Stimulated activated CD8-positive, alpha-beta memory T cell treated with anti-CD3 and anti-CD28 coated beads, Interleukin-4, amount 100 ng/mL, for 4 hours (primary cell): ENCODE results near the gene ZNF488.
"Not testable (repeated sequence)": the region's sequence is repeated elsewhere in the genome, so short reads cannot be mapped to it uniquely, and the experiment has no call there.

Source experiments
- DNase-seq, 2 donors: peaks; one replicate each; pipeline ENCODE4 v3.0.0-alpha.2; 2020; ENCODE audit warnings: low read depth in 2 of 2, low spot score in 1 of 2

The ZNF488 gene

DNA sequence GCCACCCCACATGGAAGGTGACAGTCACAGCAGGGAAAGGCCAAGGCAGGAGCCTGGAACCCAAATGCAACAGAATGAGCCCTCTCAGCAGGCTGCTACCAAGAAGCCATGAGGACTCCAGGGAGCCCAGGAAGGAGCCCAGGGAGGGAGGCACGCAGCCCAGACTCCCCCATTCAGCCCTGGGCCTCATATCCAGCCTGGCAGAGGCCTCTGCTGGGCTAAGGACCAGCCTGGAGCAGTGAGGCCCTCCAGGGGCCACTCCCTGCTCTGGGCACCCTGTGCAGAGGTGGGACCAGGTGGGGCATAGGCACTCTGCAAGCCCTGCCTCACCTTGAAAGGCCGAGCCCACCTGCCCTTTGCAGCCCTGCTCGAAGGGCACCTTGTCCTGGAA lies 25.8 kb upstream of the ZNF488 start:
- no peak for DNase-seq

DNA sequence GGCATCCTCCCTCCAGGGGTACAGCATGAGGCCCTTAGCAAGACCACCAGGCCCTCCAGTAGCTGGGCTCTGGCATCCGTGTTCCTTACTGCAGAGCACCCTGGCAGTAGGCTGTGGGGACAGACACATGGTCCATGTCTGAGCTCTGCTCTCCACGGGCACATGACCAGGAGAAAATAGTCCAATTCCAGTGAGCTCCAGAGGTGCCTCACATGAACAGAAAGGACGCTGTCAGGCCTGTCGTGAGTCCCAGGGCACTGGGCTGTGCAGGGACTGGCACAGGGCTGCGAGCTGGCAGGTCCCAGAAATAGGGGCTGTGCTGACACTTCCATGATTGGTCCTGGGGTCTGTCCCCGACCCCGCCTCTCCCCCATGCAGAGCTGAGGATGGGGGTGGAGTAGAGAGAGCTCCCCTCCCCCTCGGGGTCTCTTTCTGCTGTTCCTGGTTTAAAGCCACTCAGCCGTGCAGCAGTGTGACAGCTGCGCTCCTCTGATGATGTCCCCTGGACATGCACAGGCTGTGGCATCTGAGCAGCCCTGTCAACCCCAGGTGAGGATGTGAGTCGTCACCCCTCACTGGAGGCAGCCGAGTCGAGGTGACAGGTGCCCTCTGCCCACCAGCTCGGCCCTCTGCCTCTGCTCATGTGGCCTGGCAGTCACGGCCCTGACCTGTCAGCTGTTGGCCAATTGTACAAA lies 25.2 kb upstream of the ZNF488 start:
- DNase-seq: no peak

DNA sequence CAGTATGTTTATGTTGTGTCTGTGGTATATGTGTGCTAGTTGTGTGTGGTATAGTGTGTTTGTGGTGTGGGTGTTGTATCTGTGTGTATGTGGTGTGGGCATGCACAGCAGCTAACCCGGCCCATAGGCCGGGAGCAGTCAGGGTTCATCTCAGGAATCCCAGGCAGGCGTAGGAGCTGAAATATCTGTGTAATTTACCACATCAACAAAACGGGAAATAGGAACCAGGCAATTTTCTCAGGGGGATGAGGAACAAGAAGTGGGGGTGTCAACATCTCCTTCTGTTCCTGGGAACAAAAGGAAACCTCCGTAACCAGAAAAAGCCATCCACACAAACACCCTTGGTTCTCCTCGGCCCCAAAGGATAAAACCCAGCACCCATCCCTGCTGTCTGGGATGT lies 24.5 kb upstream of the ZNF488 start:
- DNase-seq: no peak

DNA sequence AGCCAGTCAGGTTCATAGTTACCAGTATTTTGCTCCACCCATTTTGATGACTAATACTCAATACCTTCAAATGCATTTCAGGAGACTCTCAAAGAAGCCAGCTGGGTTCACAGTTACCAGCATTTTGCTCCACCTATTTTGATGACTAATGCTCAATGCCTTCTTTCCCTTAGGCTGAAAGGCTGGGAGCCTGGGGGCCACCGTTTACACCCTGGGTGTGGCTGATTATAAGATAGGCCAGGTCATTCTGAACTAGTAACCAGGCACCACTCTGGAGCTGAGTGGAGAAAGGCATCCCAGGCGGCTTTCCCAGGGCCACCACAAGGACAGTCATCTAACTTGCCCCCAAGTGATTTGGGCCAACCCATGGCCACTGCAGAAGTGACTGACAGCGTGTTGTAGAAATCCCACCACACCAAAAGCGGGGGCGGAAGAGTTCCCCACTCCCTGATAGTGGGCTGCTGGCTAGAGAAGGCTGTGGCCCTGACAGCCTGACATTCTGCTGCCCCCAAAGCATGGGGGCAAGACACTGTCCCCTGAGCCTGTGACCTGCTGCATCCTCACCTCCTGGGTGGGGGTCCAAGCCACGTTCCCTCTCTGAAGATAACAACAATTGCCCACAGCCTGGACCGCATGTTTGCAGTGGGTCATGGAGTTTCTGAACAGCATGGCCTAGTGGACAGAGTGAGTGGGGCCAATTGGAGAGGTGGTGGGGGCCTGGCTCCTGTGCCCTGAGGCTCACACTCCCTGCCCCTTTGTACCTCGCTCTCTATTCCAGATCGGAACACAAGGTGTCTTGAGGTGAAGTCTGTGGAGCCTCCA lies 23.0 kb upstream of the ZNF488 start:
- DNase-seq: no peak

DNA sequence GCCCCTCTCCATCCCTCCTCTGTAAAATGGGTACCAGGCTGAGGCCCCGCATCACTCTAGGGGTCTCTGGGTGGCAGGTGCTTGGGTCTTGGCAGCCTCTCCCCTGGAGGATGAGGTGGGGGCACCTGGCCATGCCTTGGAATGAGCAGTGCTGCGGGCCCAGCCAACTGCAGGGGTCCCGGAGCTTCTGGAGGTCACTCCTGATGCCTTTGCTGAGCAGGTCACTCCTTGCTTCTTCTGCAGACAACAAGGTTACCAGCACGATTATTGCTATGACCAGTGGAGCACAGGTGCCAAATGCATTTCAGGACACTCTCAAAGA lies 22.4 kb upstream of the ZNF488 start:
- DNase-seq: no peak

- DNase-seq: no peak
These were observed 21.9 kb upstream of the ZNF488 start for GRCh38 chr10:47405857-47406547.

DNA sequence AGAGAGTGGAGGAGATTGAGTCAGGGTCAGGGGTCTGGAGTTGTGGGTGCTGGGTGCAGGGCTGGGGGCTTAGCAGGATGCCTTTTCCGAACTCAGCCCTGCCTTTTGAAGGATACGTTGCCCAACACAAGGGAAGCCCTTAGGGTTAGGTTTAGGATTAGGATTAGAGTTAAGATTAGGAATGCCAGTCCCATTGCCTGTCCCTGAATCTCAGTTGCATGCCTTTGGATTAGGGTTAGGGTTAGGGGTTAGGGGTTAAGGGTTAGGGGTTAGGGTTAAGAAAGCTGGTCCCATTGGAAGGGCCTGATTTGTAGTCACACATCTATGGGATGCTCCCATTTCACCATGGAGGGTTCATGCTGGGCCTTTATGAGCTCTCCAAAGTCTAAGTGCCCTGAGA lies 20.8 kb upstream of the ZNF488 start:
- DNase-seq: no peak

GRCh38 chr10:47404446-47404845 lies 20.4 kb upstream of the ZNF488 start:
- no peak for DNase-seq

- no peak for DNase-seq
These were observed 19.6 kb upstream of the ZNF488 start for GRCh38 chr10:47403446-47404318.

- DNase-seq: no peak
These were observed 18.7 kb upstream of the ZNF488 start for GRCh38 chr10:47402641-47403301.

GRCh38 chr10:47401874-47402640 lies 18.0 kb upstream of the ZNF488 start:
- no peak for DNase-seq

DNA sequence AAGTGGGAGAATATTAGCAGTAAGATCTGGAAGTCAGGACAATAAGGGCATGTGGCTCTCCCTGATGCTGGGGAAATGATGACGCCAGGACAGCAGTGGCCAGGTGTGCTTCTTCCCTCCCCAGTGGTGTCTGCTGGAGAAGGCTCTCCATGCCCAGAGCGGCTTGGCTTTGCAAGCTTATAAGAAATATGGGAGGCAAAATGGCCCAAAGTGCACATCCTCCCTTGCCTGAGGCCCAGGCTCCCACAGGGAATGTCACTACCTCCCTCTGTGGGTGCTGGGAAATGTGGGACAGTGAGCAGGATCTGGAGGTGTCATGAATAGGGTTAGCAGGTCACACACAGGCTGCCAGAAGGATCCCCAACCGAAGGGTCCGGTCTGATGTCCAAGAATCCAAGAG lies 17.1 kb upstream of the ZNF488 start:
- DNase-seq: no peak

GRCh38 chr10:47400786-47401185 lies 16.7 kb upstream of the ZNF488 start:
- no peak for DNase-seq

DNA sequence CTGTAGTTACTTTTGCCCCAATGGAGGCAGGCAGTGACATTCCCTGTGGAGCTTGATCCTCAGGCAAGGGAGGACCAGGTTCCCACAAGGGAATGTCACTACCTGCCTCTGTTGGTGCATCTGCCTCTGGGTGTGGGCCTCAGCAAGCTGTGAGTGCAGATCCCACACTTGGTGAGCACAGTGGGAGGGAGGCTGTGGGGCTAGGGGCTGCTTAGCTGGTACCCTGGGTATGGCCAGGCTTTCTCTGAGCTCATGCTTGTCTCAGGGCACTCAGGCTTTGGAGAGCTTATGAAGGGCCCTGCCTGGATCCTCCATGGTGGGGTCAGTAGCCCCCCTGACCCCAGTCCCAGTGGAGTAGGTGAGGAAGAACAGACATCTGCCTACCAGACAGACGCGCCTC lies 16.2 kb upstream of the ZNF488 start:
- no peak for DNase-seq

DNA sequence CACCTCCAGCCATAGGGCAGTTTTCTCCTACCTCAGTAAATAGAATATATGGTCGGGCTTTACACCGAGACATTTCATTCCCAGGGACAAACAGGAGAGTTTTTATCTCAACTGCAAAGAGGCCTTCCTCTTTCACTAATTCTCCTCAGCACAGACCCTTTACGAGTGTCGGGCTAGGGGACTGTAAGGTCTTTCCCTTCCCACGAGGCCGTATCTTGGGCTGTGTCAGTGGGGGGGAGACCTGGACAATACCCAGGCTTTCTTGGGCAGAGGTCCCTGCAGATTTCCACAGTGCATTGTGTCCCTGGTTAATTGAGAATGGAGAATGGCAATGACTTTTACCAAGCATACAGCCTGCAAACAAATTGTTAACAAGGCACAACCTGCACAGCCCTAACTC lies 13.2 kb upstream of the ZNF488 start:
- no peak for DNase-seq

- no peak for DNase-seq
These were observed 12.2 kb upstream of the ZNF488 start for GRCh38 chr10:47396311-47396717.

DNA sequence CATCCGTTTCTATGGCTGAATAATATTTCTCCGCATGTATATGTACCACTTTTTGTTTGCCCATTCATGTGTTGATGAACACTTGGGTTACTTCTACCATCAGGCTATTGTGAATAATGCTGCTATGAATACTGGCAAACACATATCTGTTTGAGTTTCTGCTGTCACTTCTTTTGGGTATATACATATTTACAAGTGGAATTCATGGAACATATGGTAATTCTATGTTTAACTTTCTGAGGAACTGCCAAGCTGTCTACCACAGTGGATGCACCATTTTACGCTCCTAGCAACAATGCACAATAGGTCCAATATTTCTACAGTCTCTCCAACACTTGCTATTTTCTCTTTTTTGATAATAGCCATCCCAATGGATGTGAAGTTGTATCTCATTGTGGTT lies 5.5 kb upstream of the ZNF488 start:
- DNase-seq: no peak

DNA sequence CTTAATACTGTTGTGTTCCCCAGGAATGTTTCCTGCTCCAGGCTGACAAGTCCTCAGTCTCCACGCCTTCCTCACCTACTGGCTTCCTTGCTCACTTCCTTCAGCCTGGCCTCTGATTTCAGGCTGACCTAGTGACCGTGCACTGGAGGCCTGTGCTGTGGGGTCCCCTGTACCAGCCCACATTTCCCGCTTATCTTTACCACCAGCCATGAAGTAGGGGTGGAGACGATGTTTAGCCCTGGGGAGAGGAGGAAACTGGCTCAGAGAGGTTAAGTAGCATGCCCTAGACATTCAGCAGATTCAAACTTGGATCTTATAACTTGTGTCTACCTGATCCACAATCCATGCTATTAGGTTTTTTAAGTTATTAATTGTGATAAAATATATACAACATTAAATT lies 4.8 kb upstream of the ZNF488 start:
- no peak for DNase-seq

DNA sequence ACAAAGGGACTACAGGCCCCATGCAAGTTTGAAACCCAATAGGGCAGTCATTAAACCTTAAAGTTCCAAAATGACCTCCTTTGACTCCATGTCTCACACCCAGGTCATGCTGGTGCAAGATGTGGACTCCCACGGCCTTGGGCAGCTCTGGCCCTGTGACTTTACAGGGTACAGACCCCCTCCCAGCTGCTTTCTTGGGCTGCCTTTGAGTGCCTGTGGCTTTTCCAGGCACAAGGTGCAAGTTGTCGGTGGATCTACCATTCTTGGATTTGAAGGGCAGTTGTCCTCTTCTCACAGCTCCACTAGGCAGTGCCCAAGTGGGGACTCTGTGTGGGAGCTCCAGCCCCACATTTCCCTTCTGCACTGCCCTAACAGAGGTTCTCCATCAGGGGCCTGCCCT lies 2.0 kb upstream of the ZNF488 start:
- DNase-seq: not testable (repeated sequence)
